Cardiac fibroblast (primary cell): Measurements from ENCODE around the gene SSPN.

Source experiments
- DNase-seq, 2 donors: peaks; one replicate each; pipeline versions ENCODE4 v3.0.0 to v3.0.0-alpha.2; 2010; ENCODE audit warnings: low read depth in 2 of 2
- H3K4me3 ChIP-seq, 2 donors: replicated peaks in 1 of 2; 1 replicate in 1 of 2; 2 replicates in 1 of 2; pipeline ENCODE4 v1.5.1; 2011; ENCODE audit warnings: low read depth in 2 of 2, low read length in 2 of 2, mild to moderate bottlenecking in 2 of 2, moderate library complexity in 1 of 2
- TF ChIP-seq, protein P1 (sequence below): IDR thresholded peaks from one replicate; pipeline ENCODE4 v1.5.1; 2011; ENCODE audit warnings: low read depth, mild to moderate bottlenecking, low read length, inconsistent platforms

SSPN gene

DNA sequence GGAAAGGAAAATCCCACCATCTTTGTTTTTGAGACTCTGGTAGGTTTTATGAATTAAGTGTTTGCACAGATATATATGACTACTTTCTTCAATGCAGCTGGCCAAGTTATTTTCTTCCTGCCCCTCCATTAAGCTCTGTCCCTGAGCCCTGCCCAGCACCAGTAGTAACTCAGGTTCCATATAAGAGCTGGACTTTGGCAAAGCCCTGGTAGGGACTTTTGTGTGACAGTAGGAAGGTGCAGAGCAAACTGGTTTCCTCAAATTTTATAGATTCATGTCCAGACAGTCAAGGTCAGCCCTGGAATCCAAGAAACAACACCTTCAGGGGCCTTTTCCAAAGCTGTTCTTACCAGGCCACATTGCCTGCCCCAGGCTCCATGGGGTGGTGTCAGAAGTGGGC lies 47.3 kb downstream of the SSPN start:
- no peak overlapping the region for H3K4me3 ChIP-seq
- DNase-seq, result no peak
- TF ChIP-seq, protein P1, sequence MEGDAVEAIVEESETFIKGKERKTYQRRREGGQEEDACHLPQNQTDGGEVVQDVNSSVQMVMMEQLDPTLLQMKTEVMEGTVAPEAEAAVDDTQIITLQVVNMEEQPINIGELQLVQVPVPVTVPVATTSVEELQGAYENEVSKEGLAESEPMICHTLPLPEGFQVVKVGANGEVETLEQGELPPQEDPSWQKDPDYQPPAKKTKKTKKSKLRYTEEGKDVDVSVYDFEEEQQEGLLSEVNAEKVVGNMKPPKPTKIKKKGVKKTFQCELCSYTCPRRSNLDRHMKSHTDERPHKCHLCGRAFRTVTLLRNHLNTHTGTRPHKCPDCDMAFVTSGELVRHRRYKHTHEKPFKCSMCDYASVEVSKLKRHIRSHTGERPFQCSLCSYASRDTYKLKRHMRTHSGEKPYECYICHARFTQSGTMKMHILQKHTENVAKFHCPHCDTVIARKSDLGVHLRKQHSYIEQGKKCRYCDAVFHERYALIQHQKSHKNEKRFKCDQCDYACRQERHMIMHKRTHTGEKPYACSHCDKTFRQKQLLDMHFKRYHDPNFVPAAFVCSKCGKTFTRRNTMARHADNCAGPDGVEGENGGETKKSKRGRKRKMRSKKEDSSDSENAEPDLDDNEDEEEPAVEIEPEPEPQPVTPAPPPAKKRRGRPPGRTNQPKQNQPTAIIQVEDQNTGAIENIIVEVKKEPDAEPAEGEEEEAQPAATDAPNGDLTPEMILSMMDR, result no peak

GRCh38 chr12:26244503-26244902 lies 49.1 kb downstream of the SSPN start:
- TF ChIP-seq, protein P1, result no peak
- no peak for DNase-seq
- H3K4me3 ChIP-seq, result no peak overlapping the region

DNA sequence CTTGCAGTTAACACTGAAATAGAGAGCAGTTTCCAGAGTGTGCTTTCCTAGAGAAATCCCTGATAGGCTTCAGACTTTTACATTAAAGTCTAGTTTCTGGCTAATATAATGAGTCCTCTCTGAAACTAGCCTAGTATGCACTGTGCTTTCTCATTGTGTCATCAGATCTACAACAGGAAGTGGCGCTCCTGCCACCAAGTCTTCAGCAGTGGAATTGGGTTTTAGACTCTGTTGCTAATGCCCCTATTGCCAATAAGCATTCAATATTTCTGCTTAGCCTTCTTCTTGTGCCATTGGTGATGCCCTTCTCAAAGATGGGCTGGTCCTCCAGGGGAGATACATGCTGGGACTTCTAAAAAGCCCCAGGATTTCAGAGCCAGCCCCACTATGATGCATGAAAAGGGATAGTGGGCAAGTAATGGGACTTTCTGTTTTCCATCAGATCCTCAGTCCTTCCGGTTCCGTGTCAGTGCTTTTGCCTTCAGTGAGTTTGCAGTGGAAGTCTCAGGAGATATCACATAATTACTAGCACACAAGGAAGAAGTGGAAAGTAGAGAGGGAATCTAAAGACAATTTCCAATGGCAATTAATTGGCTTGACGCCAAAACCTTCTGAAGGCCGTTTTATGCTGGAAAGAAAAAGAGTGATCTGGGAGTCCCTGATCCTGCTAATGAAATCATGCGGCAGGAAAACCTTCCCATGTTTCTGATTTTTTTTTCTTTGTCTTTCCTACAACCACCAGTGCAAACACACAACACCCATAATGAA lies 50.0 kb downstream of the SSPN start:
- TF ChIP-seq, protein P1, result no peak
- DNase-seq, result no peak
- H3K4me3 ChIP-seq, result no peak overlapping the region

- no peak for DNase-seq
- no peak overlapping the region for H3K4me3 ChIP-seq
- TF ChIP-seq, protein P1, result no peak
Observed at GRCh38 chr12:26246483-26247164, 51.3 kb downstream of the SSPN start.

DNA sequence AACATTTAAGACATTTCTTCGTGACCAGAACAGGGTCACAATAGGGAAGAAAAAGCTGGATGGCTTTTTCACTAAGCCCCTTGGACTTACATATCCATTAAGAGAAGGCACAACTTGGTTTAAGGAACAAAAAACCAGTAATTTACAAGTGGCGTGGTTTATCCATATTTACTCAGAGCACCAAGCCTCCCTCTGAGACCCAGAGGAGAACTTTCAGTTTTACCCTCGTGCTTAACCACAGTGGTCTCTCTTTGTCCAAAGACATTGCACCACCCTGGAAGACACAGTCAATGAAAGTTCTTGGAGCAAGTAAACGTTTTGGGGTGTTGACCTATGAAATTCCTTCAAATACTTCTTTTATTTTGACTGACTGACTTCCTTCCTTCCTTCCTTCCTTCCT lies 52.5 kb downstream of the SSPN start:
- DNase-seq, result peak in 1 of 2 donors; percentile 21
- H3K4me3 ChIP-seq, result no peak overlapping the region

DNA sequence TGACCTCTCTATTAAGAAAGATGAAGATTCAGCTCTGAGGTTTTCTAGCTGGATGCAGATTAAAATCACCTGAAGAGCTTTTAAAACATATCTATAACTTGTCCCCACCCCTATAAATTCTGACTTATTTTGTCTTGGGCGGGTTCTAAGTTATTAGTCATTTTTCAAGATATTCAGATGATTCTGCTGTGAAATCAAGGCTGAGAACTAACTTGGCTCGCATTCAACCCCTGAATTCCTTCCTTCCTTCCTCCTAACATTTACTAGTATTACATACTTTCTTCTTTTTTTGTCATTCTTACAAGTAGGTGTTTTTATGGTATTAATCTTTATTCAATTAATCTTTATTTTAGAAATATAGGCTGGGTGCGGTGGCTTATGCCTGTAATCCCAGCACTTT lies 55.4 kb downstream of the SSPN start:
- TF ChIP-seq, protein P1, result no peak
- peak; percentile 59 to 63 for DNase-seq
- no peak overlapping the region for H3K4me3 ChIP-seq

More for the DNA sequence above, 52.5 kb downstream of the SSPN start:
- TF ChIP-seq, protein P1, result no peak
